8988T (cell line): ENCODE data around the gene LY6G6F.
A peak's percentile ranks its signal among the peaks of the same experiment; 100 is the strongest.

Source experiments
- DNase-seq: peaks from one replicate; pipeline ENCODE4 v3.0.0; 2011

LY6G6F gene

DNA sequence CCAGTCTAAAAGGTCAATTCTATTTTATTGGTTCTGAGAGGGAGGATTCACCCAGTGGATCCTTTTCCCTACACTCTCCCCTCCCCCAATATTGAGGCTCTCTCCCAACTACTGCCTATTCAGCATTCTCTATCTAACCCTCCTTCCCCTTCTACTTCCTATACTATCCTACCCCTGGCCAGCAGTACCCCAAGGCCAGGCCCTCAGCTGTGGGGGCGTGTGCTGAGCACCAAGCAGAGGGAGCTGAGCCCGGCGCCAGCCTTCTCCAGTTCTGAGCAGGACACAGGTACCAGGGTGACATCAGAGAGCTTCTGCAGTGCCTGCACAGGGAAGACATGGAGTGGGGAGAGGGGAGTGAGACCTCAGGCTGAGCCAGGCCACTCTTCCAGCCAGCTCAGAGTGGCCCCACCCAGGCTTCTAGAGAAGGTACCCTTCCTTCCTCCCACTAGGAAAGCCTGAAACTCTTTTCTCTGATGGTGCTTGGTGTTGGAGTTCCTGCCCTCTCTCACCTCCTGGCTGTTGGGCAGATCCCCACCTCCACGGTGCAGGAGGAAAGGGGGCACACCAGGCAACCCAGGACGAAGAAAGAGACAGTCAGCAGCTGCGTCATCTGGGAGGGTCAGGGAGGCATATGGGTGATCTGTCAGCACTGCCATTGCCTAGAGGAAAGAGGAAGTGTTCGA, 20.5 kb downstream of the LY6G6F start:
- no peak for DNase-seq

- no peak for DNase-seq
Observed at GRCh38 chr6:31727717-31728671, 21.3 kb downstream of the LY6G6F start.

DNA sequence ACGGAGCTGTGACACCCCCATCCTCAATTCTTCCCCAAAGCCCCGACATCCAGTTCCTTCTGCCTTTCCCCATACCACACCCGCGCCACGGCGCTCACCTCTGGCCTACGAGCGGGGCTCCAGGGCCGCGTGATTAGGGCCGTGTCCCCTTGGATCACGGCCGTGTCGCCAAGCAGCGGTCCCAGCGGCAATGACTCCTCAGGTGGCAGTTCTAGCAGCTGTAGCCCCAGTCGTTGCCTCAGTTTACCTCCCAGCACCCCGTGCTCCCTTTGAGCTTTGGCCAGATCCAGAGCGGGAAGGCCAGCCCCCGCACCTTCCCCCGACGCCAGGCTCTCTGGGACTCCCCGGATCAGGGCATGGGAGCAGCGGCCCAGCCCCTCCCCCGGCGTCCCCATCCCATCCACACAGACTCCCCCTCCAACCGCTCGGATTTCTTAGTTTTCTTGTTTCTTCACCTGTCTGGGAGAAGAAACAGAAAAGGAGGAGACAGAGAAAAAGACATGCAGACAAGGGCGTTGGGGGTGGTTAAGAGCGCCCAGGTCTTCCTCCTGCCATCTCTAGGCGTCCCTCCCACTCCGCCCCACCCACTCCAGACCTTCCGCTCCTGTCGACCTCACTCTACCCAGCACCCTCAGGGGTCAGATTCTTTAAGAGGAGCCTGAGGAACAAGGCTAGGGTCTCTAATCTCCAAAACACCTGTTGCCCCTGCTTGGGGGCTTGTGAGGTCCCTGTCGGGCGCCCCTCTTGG, 22.3 kb downstream of the LY6G6F start, which contains the start of gene DDAH2:
TSS of gene DDAH2 (minus strand) at position 533 of the 748 bp plus-strand sequence. CDS start at position 395, 138 bp downstream.
- no peak for DNase-seq

DNA sequence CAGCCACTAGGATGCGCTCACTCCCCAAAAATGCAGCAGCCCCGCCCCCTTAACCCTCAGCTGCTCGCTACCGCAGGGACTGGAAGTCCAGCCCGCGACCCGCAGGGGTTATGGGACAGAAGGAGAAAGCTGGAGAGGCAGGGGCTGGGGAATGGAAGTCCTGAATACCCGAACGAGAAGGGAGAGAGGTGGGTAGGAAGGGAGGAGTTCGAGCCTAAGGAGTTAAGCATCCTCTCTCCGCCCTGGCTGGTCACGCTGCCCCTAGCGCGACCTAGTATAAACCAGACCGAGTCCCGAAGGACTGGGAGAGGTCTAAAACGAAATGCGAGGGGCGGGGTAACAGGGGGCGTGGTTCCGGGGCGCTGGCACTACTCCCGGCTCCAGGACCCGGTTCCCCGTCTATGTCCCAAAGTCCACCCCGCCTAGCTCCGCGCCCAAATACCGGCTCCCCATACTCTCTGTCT, 22.9 kb downstream of the LY6G6F start:
- peak; percentile 89 for DNase-seq

DNA sequence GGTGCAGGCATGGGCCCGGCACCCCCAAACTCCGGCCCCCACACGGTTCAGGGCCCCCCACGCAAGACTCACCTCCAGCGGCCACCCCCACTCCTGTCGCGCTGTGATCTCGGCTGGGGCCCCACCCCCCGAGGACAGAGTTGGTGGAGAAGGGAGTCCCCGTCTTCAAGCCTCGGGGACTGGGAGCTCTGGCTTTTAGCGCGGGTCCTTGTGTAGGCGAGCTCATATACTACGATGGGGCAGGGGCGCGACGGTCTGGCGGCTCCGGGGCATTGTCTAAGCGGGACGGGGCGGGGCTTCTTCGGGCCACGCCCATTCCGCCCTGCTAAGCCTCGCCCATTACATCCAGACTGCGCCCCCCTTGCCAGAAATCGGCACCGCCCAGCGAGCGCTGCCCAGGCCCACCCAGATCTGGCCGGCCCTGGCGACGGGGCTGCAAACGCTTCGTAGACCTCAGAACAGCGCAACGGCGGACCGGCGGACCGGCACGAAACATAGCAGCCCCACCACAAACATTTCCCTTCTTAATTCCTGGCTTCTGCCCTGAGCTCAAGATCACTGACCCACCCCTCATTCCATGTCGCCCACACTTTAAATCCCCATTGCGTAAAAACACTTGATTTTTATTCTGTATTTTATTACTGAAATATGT, 23.4 kb downstream of the LY6G6F start:
- DNase-seq, result peak; percentile 84

DNA sequence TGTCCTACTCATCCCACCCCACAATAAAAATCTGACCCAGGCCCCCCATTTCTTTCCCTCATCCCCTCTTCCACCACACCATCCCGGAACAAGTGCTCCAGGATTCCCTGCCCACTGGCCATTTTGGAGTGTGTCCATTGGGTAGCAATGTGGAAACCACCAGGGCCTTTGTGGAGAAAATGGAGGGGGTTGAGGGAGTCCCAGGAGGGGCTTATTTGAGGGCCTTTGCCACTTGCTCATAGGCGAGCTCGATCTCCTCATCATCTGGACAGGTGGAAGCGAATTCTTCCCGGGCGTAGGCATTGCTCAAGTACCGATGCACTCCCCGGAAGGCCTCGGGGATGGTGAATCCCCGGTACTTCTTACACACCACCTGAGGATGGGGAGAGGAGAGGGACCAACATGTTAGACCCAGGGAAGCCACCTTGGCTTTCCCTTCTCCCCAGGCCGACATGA, 24.0 kb downstream of the LY6G6F start:
- DNase-seq, result no peak

- DNase-seq, result no peak
Observed at GRCh38 chr6:31732029-31732428, 25.4 kb downstream of the LY6G6F start.

DNA sequence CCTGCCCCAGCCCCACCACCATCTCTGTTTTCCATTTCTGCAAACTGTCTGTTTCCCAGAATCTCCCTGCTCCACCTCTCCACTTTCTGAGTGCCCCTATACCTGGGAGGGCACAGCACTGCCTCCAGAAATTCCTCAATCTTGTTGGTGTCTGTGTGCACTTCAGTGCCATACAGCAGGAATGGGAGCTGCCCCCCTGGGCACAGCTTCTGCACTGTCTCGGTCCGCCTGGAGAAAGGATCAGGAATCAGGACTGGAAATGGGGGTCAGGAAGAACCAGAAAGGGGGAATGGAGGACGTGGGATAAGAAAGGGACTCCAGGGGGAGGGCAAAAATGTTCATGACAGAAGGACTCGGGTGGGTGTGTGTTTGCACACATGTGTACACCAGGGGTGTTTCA, 27.1 kb downstream of the LY6G6F start:
- DNase-seq, result no peak

DNA sequence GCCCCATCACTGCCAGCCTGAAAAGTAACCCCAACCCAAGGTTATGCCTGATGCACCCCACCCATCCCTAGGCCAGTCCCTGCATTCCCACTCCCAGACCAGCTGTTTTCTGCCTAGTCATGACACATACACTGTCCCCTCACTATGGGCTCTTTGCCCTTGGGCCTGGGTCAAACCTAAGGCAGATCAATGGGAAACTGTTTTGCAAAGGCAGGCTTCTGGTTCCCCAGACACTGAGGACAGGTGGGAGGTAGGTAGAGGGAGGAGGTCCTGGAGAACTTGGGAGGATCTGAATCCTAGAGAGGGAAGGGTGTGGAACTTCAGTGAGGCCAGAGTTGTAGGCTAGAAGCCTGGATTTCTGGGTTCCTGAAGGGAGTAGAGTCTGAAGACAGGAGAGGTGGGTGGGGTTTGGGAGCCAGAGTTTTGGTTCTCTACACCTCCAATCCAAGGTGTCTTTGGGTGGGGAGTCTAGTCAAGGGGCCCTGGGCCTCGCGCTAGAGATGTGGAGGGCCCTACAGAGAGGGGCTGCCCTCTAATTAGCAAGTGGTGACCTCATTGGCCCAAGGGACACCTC, 27.7 kb downstream of the LY6G6F start:
- DNase-seq, result no peak

DNA sequence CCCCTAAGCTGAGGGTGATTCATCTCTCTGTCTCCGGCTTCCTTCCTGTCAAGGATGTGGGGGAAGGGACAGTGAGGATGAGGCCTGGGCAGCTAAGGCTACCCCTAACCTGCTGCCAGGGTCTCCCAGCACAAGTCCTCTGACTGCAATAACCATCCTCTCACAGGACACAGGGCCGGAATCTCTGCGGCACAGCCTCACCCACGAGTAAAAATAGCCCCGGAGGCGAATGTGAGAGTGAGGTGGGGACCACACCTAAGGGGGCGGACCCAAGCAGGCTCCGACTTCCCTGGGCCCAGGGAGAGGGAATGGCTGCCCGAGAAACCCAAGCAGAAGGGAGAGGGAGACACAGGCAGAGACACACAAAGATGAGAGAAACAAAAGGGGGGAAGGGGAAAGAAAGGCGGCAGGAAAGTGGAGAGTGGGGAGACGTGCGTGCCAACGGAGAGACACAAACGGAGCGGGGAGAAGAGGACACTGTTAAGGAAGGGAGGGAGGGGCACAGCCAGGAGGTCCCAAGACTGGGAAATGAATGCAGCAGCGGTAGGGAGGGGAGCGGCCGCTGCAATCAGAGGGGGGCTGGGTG, 28.2 kb downstream of the LY6G6F start:
- peak; percentile 82 for DNase-seq

- DNase-seq, result peak; percentile 88
Observed at GRCh38 chr6:31736021-31736767, 29.5 kb downstream of the LY6G6F start, which contains the start of gene CLIC1. TSS of gene CLIC1 (minus strand) at chr6:31736530. CDS start at chr6:31736300, 230 bp downstream.

GRCh38 chr6:31736768-31737314, 30.2 kb downstream of the LY6G6F start:
- no peak for DNase-seq

- DNase-seq, result no peak
Observed at GRCh38 chr6:31737315-31737990, 30.8 kb downstream of the LY6G6F start.

DNA sequence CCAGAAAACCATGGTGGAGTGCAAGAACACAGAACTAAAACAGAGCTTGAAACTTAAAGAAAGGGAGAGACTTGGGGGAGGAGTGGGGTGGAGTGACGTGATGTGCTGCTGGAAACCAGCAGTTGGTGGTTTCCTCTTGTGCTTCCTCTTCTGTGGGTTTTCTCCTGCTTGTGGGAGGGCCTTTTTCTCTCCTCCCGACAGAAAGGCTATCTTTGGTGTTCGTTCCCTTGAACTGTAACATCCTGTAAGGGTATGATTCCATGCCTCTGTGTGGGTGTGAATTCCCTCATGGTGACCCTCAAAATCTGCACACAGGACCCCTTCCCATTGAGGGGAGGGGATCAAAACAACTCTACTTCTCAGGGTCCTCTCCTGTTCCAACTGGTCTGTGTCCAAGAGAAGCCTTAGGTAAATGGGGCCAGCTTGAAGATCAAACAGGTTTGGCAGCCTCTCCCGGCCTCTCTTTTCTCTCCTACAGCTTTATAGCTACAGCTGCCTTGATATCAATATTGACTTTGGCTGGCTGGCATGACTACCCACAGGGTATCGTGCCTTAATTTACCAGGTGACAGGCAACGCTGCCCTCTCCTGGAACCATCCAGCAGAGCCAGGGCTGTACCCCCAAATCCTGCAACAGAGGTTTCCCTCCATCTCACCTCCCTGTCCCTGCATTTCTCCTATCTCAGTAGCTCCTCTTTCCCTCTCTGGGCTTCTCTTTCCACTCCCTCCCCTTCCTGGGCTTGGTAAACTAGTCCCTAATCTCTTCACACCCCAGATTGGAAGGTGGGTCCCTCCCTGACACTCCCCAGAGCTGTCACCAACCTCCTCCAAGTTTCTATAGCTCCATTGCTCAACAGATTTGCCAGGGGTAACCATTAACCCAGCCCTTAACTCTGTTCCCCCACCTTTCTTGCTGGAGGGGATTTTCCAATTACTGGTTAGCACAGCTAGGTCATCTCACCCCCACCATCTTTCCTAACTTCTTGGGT, 31.6 kb downstream of the LY6G6F start:
- no peak for DNase-seq

DNA sequence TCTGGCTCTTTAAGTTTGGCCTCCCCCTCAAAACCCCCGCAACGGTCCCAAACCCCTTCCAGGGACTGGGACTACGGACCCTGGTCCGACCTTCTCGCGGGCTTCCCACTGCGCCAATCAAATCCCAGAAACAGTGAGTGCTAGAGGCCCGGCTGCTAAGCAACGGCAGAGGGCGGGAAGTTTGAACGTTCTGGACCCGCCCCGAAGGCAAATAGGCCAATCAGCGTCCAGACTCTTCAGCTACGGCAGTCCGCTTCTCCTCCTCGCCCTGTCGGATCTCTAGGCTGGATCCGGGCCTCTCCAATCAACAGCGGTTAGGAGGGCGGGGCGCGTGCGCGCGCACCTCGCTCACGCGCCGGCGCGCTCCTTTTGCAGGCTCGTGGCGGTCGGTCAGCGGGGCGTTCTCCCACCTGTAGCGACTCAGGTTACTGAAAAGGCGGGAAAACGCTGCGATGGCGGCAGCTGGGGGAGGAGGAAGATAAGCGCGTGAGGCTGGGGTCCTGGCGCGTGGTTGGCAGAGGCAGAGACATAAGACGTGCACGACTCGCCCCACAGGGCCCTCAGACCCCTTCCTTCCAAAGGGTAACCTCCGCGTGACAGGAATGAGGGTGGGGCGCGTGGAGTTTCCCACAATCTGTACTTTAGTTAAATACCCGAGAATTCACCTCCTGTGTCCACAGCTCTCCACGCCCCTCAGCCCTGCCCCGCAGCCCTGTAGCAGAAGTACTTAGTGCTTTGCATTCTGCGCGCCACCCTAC, 33.2 kb downstream of the LY6G6F start, which contains the start of gene MSH5:
TSS of gene MSH5 (plus strand) at position 367 of the 758 bp plus-strand sequence. CDS start 462 bp downstream, outside the sequence.
- DNase-seq, result peak; percentile 91

- DNase-seq, result no peak
Observed at GRCh38 chr6:31740397-31741223, 33.9 kb downstream of the LY6G6F start.

DNA sequence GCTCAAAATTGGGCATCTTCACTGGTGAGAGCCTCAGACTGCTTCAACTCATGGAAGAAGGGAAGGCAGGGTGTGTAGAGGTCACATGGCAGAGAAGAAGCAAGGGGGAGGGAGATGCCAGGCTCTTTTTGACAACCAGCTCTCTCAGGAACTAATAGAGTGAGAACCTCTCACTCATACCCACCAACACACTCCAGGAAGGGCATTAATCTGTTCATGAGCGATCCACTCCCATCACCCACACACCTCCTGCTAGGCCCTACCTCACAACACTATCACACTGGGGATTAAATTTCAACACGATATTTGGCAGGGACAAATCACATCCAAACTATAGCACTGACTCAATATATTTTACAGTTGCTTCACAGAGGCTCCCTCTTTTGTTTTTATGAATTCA, 35.1 kb downstream of the LY6G6F start:
- no peak for DNase-seq
